Activated effector memory CD4-positive, alpha-beta T cell treated with anti-CD3 and anti-CD28 coated beads, Interleukin-2, amount 50 U/mL, for 16 hours (primary cell): ENCODE data around the gene TENT5C.

Experiments used
- DNase-seq: peaks from one replicate; pipeline ENCODE4 v3.0.0-alpha.2; 2020

Gene TENT5C

DNA sequence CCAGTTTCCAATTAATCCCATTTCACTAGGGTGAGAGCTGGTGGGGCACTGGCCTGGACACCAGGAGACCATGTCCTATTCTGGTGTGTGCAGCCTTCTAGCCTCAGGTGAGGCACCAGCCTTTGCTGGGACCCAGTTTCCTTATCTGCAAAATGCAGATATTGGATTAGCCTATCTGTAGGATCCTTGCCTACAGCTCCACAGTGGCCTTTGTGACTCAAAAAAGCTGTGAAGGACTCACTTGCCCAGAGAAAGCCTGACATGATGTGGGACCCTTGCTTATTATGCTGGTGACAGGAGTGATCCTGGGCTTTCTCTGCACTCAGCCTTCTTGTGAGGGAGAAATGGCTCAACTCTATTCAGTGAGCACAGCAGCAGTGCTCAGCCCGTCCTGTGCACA lies 32.3 kb downstream of the TENT5C start:
- no peak for DNase-seq

DNA sequence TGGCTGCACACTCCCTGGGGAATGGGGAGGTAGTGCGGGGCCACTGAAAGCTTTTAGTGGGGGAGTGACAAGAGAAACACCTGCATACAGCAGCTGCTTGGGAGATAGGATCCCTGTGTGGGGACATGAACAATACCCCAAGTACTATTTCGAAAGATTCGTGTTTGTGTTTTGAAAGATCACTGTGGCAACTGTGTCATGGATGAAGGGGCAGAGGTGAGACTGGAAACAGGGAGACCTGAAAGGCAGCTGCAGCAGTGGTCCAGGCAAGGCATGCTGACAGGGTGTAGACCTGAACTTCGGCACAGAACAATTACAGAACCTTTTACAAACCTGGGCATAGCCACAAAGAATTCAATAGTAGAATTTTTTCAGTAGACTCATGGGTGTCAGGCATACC lies 32.9 kb downstream of the TENT5C start:
- no peak for DNase-seq

DNA sequence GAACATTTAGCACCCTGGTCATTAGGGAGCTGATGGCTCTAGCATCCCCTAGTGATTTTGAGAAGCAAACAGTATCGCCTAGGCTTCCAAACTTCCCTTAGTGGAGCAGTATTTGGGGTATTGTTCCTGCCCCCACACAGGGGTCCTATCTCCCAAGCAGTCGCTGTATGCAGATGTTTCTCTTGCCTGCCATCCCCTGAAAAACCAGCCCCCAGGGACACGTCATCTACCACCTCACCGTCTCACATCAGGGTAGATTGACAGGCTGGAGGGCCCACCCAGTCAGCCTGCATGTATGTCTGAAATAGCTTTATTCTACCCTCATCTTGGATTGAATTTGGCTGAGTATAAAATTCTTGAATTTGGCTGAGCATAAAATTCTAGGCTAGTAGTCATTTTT lies 33.9 kb downstream of the TENT5C start:
- no peak for DNase-seq

DNA sequence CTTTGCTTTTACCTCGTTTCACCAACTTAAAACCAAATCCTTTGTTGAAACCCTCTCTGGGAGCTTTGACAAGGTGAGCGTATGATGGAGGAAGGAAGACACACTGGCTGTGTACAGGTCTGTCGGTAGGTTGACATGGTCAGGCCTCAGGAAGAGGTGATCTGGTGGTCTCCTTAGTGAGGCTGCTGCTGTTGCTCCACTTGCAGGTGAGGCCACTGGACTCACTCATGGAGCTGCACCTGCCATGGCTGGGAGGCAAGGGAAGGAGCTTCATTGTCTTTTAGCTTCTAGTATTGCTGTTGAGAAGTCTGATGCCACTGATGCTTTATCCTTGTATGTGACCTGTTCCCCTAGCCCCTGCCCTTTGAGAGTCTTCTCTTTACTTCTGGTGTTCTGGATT lies 35.7 kb downstream of the TENT5C start:
- no peak for DNase-seq

DNA sequence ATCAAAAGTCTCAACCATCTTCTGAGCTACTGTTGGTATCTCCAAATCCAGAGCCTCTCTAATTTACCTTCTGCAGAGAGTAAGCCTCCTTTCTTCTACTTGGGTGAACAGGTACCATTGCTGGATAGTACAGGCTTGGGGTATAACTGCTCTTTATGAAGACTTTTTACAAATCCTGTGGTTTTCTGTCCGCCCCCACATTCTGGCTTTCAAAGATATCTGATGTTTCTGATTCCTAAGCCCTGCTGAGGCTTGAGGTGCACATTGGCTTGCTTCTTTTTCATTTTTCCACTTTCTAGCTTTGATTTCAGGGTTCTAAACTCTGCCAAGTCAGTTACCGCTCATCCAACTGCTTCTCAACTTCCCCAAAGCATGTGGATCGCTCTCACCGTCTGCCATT lies 37.1 kb downstream of the TENT5C start:
- DNase-seq: no peak

DNA sequence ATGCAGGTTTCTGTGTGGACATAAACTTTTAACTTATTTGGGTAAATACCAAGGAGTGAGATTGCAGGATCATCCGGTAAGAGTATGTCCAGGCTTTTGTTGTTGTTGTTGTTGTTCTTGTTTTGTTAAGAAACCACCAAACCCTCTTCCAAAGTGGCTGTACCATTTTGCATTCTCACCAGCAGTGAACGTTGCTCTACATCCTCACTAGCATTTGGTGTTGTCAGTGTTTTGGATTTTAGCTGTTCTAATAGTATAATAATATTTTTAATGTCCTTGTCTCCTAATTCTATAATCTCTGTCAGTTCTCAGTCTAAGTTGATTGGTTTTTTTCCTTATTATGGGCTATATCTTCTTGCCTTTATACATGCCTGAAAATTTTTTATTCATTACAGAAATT lies 37.8 kb downstream of the TENT5C start:
- DNase-seq: no peak

DNA sequence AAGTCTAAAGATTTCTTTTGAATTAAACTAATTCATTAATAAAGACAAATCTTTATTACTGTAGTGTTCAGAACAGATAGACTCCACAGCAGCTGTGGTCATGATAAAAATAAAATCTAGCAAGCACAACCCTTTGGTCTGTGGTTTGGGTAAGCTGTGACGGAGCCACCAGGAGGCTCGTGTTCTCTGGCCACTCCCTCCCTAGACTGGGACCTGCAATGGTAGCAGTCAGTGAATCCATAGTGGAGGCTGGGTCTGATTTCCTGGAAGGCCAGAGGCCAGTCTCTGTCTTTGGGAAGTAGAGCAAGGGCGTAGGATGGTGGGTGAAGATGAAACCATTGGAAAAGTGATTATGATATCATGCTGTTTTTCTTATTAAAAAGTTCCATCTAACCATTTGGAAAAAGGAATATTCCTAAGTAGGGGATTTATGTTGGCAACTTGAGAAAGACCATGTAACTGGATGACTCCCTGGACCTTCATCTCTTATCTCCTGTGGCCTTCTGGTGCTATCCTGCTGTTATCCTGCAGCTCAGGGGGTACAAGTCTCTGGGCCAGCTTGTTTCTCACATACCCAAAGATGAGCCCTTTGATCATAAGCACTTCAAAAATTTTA lies 39.0 kb downstream of the TENT5C start:
- no peak for DNase-seq

DNA sequence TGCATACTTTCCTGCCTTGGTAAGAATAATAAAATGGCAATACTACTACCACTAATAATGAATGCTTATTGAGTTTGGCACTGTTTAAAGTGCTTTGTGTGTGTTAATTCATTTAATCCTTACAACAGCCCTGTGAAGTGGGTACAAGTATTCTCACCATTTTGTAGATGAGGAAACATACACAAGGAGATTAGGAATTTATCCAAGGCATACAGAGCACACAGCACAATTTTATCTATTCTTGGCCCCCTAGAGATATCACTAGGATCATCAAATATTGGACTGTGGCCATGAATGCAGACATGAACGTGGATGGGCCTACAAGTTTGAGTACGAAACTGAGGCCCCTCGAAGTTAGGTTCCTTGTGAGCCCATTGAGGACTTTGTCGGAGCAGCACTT lies 39.5 kb downstream of the TENT5C start:
- DNase-seq: no peak

DNA sequence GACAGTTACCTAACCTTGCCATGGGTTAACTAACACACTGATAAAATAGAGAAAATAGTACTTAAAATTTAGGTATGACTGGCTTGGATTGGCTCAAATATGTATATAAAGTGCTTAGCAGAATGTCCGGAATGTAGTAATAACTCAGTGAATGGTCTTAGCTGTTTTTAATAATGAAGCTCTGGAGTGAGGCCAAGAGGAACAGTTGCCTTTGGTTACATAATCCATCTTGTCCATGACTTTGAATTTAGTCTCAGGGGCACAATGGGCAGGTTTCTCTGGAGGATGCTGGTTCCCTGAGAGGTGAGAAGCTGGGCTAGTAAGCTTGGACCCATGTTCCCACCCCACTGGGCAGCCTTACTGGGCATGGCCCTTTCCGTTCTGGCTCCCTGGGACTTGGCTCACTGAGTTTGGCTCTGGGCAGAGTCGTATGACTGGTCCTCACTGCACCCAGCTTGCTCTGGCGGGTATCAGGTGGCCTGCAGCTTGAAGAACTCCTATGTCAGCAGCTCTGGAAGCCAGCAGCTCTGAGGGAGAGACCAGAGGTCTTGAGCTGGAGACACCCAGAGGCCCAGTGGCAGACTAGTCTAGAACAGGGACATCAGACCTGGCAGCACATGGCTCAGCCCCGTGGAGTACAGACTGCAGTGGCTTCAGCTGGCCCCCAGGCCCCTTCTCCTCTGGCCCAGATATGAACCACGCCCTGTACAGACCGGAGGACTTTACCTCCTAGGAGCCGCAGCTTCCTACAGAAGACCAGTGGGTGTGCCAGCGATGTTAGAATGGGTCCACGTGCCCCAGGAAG lies 40.4 kb downstream of the TENT5C start:
- DNase-seq: no peak

DNA sequence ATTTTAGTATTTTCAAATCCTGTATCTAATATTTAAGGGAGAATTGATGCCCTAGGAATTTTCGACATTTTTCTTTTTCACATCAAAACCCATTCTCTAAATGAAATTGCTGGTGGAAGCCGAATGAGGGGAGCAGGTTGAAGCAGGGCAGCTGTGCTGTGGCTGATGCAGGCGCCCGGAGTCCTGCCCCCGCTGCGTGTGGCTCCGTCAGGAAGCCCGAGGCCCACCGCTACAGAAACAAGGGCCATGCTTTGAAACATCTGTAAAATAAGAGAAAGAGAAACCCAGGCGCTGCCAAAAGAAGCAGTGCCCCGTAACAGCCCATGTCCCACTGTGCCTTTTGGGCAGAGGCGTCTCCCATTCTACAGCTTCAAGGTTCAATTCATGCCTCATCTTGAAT lies 41.1 kb downstream of the TENT5C start:
- DNase-seq: no peak

DNA sequence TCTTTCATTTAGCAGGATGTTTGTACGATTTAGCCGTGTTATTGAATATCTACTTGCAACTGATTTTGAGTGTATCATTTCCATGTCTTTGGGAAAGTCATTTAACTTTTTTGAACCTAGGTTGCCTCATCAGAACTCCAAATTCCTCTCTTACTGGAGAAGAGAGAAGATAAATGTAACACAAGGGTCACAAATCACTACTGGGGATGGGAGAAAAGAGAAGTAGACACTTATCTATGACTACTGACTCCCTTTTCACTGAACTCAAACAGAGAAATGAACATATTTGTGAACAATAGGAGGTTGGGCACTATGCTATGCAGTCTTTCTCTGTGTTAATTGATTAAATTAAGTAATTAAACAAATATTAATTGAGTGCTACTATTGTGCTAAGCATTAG lies 42.2 kb downstream of the TENT5C start:
- no peak for DNase-seq

DNA sequence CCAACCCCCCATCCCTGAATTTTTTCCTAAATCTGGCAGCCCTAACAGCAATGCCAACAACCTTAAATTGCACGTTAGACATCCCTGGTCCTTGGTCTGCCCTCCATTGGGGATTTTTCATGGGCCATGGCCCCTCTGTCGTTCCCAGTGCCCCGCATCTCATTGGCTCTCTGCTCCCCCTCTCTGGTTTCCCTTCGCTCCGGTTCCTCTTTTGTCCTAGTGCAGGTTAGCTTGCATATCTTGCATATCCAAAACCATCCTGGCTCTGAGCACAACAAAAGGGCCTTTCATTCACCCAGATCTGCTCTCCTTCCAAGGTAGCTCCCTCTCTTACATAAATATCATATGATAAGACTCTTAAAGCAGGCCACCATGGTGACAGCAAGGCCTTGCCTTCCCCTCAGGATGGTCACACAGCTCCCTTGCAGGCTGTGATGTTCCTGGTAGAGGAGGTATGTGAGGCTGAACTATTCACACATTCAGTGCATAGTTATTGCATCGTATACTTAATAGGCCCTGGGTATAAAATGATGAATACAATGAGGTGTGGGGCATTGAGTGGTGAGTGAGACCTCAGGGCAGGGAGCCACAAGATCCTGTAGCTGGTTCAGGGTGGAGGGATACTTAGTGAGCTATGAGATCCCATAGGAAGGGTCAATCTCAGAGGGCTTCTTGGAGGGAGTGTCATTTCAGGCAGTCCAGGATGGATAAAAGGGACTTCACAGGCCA lies 45.2 kb downstream of the TENT5C start:
- DNase-seq: no peak

DNA sequence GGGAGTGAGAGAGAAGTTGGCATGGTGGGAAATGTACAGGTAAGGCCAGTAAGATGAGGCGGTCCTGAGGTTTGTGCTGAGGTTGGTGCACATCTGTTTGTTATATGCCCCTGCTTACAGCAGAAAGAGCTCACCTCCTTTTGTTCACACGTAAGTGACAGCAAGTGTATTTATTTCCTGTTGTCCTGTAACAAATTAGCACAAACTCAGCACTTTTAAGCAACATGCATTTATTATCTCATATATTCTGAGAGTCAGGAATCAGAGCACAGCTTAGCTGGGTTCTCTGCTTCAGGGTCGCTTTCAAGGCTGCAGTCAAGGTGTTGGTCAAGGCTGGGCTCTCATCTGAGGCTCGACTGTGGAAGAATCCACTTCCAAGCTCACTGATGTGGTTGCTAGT lies 45.8 kb downstream of the TENT5C start:
- peak; percentile 49 for DNase-seq

DNA sequence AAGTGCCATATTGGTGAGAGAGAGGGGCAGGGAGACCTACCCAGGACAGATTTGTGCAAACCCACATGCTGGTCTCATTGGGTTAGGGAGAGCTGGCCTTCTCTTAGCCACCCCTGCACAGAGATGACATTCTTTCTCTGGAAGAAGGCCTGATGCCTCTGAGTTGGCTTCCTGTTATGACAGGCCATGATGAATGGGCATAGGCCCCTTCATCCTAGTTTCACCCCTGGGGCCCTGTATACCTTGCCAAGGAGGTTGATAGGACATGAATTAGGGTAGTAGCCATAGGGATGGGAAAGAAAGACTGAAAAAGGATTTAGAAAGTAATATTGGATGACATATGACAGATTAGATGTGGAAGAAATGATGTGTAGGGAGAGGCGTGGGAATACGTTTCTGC lies 46.6 kb downstream of the TENT5C start:
- peak; percentile 30 for DNase-seq

DNA sequence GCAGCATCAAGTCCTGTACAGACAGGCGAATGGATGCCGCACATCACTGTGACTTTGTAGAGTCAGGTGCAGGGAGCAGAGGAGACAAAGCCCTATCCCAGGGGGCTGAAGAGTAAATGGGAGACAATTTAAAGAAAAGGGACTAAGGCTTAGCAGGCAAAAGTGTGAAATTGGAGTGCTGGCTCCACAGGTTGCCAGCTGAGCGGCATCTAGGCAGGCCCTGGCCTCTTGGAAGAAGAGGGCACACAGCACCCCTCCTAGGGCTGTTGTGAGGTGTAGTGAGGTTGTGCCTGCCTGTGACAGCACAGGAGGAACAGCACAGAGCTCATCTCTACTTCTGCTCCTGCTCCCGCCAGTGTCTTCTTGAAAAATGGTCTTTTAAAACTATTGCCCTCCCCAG lies 47.3 kb downstream of the TENT5C start:
- no peak for DNase-seq

DNA sequence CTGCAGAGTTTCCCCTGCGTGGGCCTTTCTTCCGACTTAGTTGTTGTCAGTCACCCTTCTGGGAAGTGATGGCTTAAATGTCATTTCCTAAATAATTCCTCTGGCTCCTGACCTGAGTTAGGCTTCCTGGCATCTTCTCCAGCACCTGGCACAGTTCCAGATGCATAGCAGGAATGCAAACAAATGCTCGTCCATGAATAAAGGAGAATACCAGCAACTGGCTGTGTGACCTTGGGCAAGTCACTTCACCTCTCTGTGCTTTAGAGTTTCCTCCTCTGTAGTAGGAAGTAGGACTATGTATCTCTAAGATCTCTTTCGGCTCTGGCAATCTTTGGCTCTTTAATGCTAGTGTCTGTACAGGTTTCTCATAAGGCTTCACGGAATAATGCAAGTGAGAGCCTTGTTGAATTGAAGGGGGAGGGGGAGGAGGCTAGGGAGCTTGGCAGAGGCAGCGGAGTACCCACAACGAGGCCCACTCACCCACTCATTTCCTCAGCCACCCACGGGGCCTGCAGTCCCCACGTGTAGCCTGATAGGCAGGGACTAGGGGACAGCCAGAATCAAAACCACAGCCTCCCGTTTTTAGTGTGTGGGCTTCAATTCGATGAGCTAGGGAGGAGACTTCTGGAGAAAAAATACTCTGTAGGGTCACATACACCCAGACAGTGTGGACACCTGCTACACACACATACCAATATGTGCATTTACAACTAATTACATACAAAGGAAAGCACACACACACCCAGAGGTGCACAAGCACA lies 48.1 kb downstream of the TENT5C start:
- peak; percentile 74 for DNase-seq

DNA sequence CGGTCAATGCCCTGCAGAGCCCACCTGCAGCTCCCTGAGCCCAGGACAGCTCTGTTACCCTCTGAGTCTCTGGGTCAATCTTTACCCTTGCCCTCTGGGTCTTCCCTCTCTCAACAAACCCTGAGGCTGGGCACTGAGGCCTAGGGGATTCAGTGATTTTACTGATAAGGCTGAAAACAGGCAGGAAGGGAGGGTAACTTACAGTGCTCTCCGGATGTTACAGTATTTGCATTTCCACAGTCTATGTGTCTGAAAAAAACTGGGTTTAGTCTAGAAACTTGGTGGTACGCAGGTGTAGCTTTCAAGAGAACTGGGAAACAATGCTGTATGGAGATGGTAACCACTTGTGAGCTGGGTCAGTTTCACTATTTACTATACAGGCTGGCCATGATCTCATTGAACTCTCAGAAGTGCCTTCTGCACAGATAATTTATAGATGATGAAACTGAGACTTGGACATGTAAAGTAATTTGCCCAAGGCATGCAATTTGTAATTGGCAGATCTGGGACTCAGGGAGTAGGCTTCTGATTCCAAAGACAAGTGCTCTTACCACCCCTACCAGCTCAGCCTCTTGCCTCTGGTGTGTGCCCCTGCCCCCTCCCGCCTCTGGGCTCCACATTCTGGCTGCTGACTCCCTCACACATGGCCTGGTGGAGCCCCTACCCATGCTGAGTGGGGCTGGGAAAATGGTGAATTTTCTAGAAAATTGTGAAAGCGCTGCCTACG lies 48.8 kb downstream of the TENT5C start:
- peak; percentile 62 for DNase-seq

DNA sequence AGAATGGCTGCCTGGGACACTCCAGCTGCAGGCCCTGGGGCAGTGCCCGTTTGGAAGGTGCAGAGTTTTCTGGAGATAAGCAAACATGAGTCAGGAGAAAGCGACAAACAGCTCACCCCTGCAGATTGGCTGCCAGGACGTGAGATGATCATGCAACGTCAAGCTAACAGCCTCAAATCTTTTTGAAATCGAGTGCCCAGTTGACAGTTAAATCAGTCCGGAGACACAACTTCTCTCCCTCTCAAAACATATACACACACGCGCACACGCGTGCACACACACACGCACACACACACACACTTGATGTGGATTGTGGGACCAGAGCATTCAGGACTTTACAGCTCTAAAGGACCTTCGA lies 49.4 kb downstream of the TENT5C start:
- DNase-seq: no peak

DNA sequence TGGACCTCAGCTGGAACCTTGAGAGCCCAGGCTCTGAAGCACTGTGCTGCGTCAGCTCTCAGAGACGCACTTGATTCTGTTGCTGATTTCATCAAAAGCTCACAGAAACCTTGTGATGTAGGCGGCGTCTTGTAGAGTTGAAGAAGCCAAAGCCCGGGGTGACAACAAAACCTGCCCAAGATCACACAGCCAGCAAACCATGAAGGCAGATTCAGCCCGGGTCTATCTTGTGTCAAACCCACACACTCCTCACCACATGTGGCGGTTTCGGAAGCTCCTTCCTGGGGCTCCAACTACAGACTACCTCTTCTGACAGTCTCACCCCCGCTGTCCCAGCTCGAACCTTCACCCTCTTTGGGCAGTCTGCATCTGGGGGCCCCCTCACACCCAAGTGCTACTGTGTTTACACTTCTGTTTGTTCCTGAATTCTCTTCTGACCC lies 50.4 kb downstream of the TENT5C start:
- peak; percentile 88 for DNase-seq

DNA sequence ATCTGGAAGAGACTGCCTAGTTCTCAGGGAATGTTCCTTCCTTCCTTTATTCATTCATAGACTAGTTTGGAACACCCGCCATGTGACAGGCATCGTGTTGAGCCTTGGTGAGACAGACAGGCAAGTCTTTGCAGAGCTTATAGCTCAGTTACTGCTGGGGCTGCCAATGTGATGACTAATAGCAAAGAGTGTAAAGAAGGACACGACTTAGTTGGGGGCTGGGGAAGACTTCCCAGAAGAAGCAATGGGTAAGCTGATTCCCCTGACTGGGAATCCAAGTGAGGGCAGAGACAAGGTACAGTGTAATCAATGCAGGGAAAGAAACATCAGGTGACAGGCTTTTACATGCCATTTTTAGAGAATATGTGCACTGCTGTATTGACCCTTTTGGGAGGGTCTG lies 51.2 kb downstream of the TENT5C start:
- no peak for DNase-seq

DNA sequence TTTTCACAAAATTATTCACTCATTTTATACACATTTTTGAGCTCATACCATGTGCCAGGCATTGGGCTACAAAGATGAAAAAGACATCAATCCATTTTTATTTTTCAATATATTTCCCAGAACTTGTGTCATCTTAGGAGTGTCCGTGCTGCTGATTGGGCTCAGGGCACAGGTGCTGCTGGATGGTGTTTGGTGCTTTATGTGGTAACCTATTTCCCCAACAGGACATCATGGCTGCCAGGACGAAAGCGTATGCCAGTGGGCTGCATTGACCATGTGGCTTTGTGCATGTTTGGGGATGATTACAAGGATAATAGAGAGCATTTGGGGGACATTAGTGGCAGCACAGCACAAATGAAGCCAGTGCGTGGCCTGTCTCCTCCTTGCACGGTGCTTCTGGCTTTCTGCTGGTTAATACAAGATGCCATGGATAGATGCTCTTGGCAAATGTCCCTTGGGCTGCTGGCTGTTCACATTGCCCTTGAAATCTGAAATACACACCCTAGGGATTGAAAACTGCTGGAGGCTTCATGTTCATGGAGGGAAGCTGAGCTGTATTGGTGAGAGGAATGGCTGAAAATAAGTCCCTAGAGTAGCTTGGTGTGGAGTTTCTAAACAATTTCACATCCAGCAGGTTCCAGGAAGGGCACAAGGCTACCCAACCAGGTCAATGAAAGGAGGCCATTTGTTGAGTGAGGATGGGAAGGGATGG lies 52.3 kb downstream of the TENT5C start:
- DNase-seq: no peak

DNA sequence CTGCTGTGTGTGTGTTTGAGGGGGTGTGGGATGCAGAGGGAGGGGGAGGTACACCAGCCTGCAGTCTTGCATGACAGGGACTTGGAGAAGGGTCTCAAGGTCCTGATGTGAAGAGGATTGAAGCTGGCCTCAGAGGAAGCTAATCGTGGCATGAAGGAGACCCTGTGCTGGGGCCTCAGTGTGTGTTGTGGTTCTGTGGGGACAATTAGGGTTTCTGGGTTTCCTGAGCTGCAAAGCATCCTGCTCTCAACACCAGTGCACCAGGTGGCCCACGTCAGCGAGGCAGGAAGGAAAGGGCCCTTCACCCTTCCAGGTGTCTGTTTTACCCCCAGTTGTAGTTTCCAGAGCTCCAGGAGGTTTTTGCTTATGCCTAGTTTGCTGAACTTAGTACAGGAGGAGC lies 52.8 kb downstream of the TENT5C start:
- DNase-seq: peak; percentile 85
